ENCODE measurements around the gene ING2.

- TF ChIP-seq MAX (IDR thresholded peaks at IDR 0.05) = no peak
- TF ChIP-seq, protein P1, sequence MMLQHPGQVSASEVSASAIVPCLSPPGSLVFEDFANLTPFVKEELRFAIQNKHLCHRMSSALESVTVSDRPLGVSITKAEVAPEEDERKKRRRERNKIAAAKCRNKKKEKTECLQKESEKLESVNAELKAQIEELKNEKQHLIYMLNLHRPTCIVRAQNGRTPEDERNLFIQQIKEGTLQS (IDR thresholded peaks at IDR 0.05) = no peak
- no peak for TF ChIP-seq CTCF (IDR thresholded peaks at IDR 0.05; ENCODE audit: low read depth, low read length, missing input control)
- no peak for TF ChIP-seq YY1 (IDR thresholded peaks at IDR 0.05)
- TF ChIP-seq NR2F2 (IDR thresholded peaks at IDR 0.05) = no peak
- TF ChIP-seq ZBTB33 (IDR thresholded peaks at IDR 0.05) = no peak
- no peak for TF ChIP-seq SP1 (IDR thresholded peaks at IDR 0.05)
- TF ChIP-seq HNF4G (IDR thresholded peaks at IDR 0.05) = no peak
- TF ChIP-seq, protein P2, sequence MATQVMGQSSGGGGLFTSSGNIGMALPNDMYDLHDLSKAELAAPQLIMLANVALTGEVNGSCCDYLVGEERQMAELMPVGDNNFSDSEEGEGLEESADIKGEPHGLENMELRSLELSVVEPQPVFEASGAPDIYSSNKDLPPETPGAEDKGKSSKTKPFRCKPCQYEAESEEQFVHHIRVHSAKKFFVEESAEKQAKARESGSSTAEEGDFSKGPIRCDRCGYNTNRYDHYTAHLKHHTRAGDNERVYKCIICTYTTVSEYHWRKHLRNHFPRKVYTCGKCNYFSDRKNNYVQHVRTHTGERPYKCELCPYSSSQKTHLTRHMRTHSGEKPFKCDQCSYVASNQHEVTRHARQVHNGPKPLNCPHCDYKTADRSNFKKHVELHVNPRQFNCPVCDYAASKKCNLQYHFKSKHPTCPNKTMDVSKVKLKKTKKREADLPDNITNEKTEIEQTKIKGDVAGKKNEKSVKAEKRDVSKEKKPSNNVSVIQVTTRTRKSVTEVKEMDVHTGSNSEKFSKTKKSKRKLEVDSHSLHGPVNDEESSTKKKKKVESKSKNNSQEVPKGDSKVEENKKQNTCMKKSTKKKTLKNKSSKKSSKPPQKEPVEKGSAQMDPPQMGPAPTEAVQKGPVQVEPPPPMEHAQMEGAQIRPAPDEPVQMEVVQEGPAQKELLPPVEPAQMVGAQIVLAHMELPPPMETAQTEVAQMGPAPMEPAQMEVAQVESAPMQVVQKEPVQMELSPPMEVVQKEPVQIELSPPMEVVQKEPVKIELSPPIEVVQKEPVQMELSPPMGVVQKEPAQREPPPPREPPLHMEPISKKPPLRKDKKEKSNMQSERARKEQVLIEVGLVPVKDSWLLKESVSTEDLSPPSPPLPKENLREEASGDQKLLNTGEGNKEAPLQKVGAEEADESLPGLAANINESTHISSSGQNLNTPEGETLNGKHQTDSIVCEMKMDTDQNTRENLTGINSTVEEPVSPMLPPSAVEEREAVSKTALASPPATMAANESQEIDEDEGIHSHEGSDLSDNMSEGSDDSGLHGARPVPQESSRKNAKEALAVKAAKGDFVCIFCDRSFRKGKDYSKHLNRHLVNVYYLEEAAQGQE (IDR thresholded peaks at IDR 0.05) = no peak
- TF ChIP-seq TAF1 (conservative IDR thresholded peaks at IDR 0.05) = no peak
Measured at GRCh38 chr4:183556947-183557346, 52.1 kb downstream of the ING2 start.

All from liver (tissue), 3 donors.